Motor neuron (in vitro differentiated cells): ENCODE results near the gene SSC5D. TPM values are rescaled to one million over a fixed set of nuclear protein-coding genes. Genes with fewer than 3 reads are reported as not detected.

ENCODE experiments used
- ATAC-seq, 8 experiments: fragments of 200-7000 bp; cut with Tn5 transposase; replicated peaks in 6 of 8; 2 replicates each; pipeline ENCODE4 v1.8.0; 2021; ENCODE audit warnings: mild to moderate bottlenecking in 8 of 8, moderate library complexity in 8 of 8
- H3K27ac ChIP-seq, 2 donors: fragments of 250-450 bp; sonication (Bioruptor Pico); 2 replicates each; pipeline ENCODE4 v1.9.0; 2021; ENCODE audit warnings: antibody characterized with exemption in 2 of 2, mild to moderate bottlenecking in 2 of 2, moderate library complexity in 1 of 2
- H3K4me1 ChIP-seq, 2 donors: fragments of 250-450 bp; sonication (Bioruptor Pico); replicated peaks in 1 of 2; 2 replicates each; pipeline ENCODE4 v1.6.1; 2021; ENCODE audit warnings: antibody characterized with exemption in 2 of 2, mild to moderate bottlenecking in 2 of 2, moderate library complexity in 1 of 2
- H3K4me3 ChIP-seq, 5 donors: fragments of 250-450 bp; sonication (Bioruptor Pico); 2 replicates each; pipeline ENCODE4 v1.9.0; 2021; ENCODE audit warnings: antibody characterized with exemption in 5 of 5, mild to moderate bottlenecking in 5 of 5, moderate library complexity in 4 of 5
- WGBS, 10 experiments: fragments of 450-650 bp; shearing (Covaris generic); methylation state at CpG; one replicate each; pipeline ENCODE4 v1.0.0; 2022; 5-methylcytosine and 5-hydroxymethylcytosine counted together
- in situ Hi-C, 9 experiments: fragments of 400-800 bp; cut with MboI; loops; one replicate each; pipeline ENCODE4 v1.15.0; 2021; ENCODE audit warnings: low sequenced_read_pairs in 9 of 9, low pct_unique_long_range_greater_than_20kb in 2 of 9; ENCODE audit not compliant: unreplicated experiment in 9 of 9
- total RNA-seq, 8 experiments: library from RNA; unstranded; fragments of 300-600 nt; gene quantifications; 2 replicates each; pipeline versions ENCODE4 v1.2.3 to v1.2.4, GENCODE V29; 2022

The SSC5D gene
- 1 to 10 TPM in 3 of 8 experiments, under 1 TPM in 5; 0.27 to 3.0 (median 0.63) TPM for total RNA-seq

GRCh38 chr19:55487924-55488687, at the start of gene SSC5D:
Gene SSC5D (plus strand): TSS chr19:55488436. CDS start chr19:55488590, 154 bp downstream.
- 0% methylated on average over 1 of the region's 21 CpGs; no CpG with 5 or more reads in 9 of the 10 experiments for WGBS, 10 experiments
- H3K27ac ChIP-seq = peak within 1 kb of the TSS; percentile 59 to 80
- peak in 5 of 8 experiments; percentile 1 to 28 (median 15) for ATAC-seq

GRCh38 chr19:55439052-55439451, 49.2 kb upstream of the SSC5D start:
- Histone ChIP-seq H3K4me3 (no peak overlapping the region), H3K4me1 (peaks cover 23 to 32% of the 10 kb centered on the region in 2 donors), H3K27ac (no peak overlapping the region)
- no peak for ATAC-seq
- in situ Hi-C loops = loop anchor here in 1 of 9 experiments (25.0 kb wide), 1 partner anchor 302 kb away; the partner anchor contains the start of gene TNNT1
- WGBS, 10 experiments = 0 to 70% (median 42%) methylated on average over 1 to 4 of the region's 5 CpGs; no CpG with 5 or more reads in 5 of the 10 experiments

More at GRCh38 chr19:55487924-55488687, at the start of gene SSC5D:
- Histone ChIP-seq H3K4me3 (peak within 1 kb of the TSS in 3 of 5 donors; percentile 17 to 86 (median 77)), H3K4me1 (peaks cover 46 to 62% of the 10 kb centered on the region in 2 donors)
- in situ Hi-C loops = loop anchor here in 1 of 9 experiments (25.0 kb wide), 1 partner anchor 351 kb away; the partner anchor contains the start of gene TNNT1

- peak overlapping the region in 4 of 5 donors; percentile 9 to 21 (median 16) for H3K4me3 ChIP-seq
- no peak overlapping the region for H3K27ac ChIP-seq
- in situ Hi-C loops = loop anchor here in 1 of 9 experiments (25.0 kb wide), 1 partner anchor 303 kb away; the partner anchor contains the start of gene TNNT1
- H3K4me1 ChIP-seq = peaks cover 33 to 41% of the 10 kb centered on the region in 2 donors
- peak in 3 of 8 experiments; percentile 4 to 8 (median 5) for ATAC-seq
- WGBS, 10 experiments = 0 to 100% (median 5%) methylated on average over 1 to 10 of the region's 39 CpGs; no CpG with 5 or more reads in 5 of the 10 experiments
Observed at GRCh38 chr19:55440411-55441105, 47.7 kb upstream of the SSC5D start.

- no peak for ATAC-seq
- WGBS, 10 experiments = 0 to 50% (median 20%) methylated on average over 1 to 13 of the region's 21 CpGs; no CpG with 5 or more reads in 2 of the 10 experiments
- in situ Hi-C loops = loop anchor here in 1 of 9 experiments (25.0 kb wide), 1 partner anchor 304 kb away; the partner anchor contains the start of gene TNNT1
Observed at GRCh38 chr19:55441319-55441691, 46.9 kb upstream of the SSC5D start.

GRCh38 chr19:55441692-55442321, 46.4 kb upstream of the SSC5D start:
- no peak overlapping the region for H3K27ac ChIP-seq
- H3K4me1 ChIP-seq = peaks cover 33 to 41% of the 10 kb centered on the region in 2 donors
- peak in 6 of 8 experiments; percentile 6 to 19 (median 14) for ATAC-seq
- peak overlapping the region in 4 of 5 donors; percentile 3 to 28 (median 21) for H3K4me3 ChIP-seq
- WGBS, 10 experiments = 0 to 30% (median 11%) methylated on average over 1 to 7 of the region's 39 CpGs
- in situ Hi-C loops = loop anchor here in 1 of 9 experiments (25.0 kb wide), 1 partner anchor 305 kb away; the partner anchor contains the start of gene TNNT1

More at GRCh38 chr19:55441319-55441691, 46.9 kb upstream of the SSC5D start:
- Histone ChIP-seq H3K27ac (no peak overlapping the region), H3K4me1 (peaks cover 33 to 41% of the 10 kb centered on the region in 2 donors), H3K4me3 (no peak overlapping the region)

GRCh38 chr19:55442372-55442961, 45.8 kb upstream of the SSC5D start:
- peak; percentile 17 to 60 (median 41) for ATAC-seq
- WGBS, 10 experiments = 1% methylated on average over 12 of the region's 72 CpGs; no CpG with 5 or more reads in 9 of the 10 experiments
- Histone ChIP-seq H3K4me3 (peak overlapping the region in 4 of 5 donors; percentile 3 to 28 (median 21)), H3K27ac (no peak overlapping the region), H3K4me1 (peaks cover 33 to 41% of the 10 kb centered on the region in 2 donors)
- in situ Hi-C loops = loop anchor here in 1 of 9 experiments (25.0 kb wide), 1 partner anchor 305 kb away; the partner anchor contains the start of gene TNNT1

GRCh38 chr19:55443045-55443823, 45.0 kb upstream of the SSC5D start, which contains the start of gene SHISA7:
Gene SHISA7 (minus strand): TSS chr19:55443300. CDS start chr19:55442863, 437 bp downstream.
- no peak within 1 kb of the TSS for H3K27ac ChIP-seq
- 0 to 20% (median 2%) methylated on average over 1 to 8 of the region's 43 CpGs; no CpG with 5 or more reads in 3 of the 10 experiments for WGBS, 10 experiments
- peak in 5 of 8 experiments; percentile 26 to 65 (median 62) for ATAC-seq
- H3K4me1 ChIP-seq = peaks cover 33 to 41% of the 10 kb centered on the region in 2 donors
- in situ Hi-C loops = loop anchor here in 1 of 9 experiments (25.0 kb wide), 1 partner anchor 306 kb away; the partner anchor contains the start of gene TNNT1
- peak within 1 kb of the TSS; percentile 7 to 28 (median 14) for H3K4me3 ChIP-seq

- H3K27ac ChIP-seq = no peak overlapping the region
- peaks cover 33 to 41% of the 10 kb centered on the region in 2 donors for H3K4me1 ChIP-seq
- H3K4me3 ChIP-seq = no peak overlapping the region
- WGBS, 10 experiments = 10 to 69% (median 42%) methylated on average over 2 to 7 of the region's 18 CpGs; no CpG with 5 or more reads in 4 of the 10 experiments
- no peak for ATAC-seq
- in situ Hi-C loops = loop anchor here in 1 of 9 experiments (25.0 kb wide), 1 partner anchor 307 kb away; the partner anchor contains the start of gene TNNT1
Observed at GRCh38 chr19:55443824-55444480, 44.3 kb upstream of the SSC5D start.

- peaks cover 36 to 46% of the 10 kb centered on the region in 2 donors for H3K4me1 ChIP-seq
- ATAC-seq = no peak
- WGBS, 10 experiments = 14 to 75% (median 55%) methylated on average over 1 to 9 of the region's 11 CpGs; no CpG with 5 or more reads in 4 of the 10 experiments
- H3K27ac ChIP-seq = no peak overlapping the region
- in situ Hi-C loops = loop anchor here in 1 of 9 experiments (25.0 kb wide), 1 partner anchor 307 kb away; the partner anchor contains the start of gene TNNT1
- H3K4me3 ChIP-seq = no peak overlapping the region
Observed at GRCh38 chr19:55444646-55445045, 43.6 kb upstream of the SSC5D start.

- 0 to 100% (median 56%) methylated on average over 1 to 8 of the region's 8 CpGs; no CpG with 5 or more reads in 2 of the 10 experiments for WGBS, 10 experiments
- Histone ChIP-seq H3K27ac (no peak overlapping the region), H3K4me3 (no peak overlapping the region), H3K4me1 (peaks cover 33 to 43% of the 10 kb centered on the region in 2 donors)
- in situ Hi-C loops = loop anchor here in 1 of 9 experiments (25.0 kb wide), 1 partner anchor 309 kb away; the partner anchor contains the start of gene TNNT1
- no peak for ATAC-seq
Observed at GRCh38 chr19:55446060-55446459, 42.2 kb upstream of the SSC5D start.
